Smooth muscle cell (in vitro differentiated cells): ENCODE data around the gene DLG2. TPM values are rescaled to one million over a fixed set of nuclear protein-coding genes. Genes with fewer than 3 reads are reported as not detected.

Source experiments
- DNase-seq: peaks from one replicate; lab custom pipeline; 2025; ENCODE audit not compliant: unreplicated experiment; lab: John Stamatoyannopoulos, UW
- H2AFZ ChIP-seq: fragments of 200-600 bp; sonication (generic); 2 replicates; pipeline ENCODE4 v1.6.0; 2016; ENCODE audit warnings: antibody characterized with exemption, low read depth, mild to moderate bottlenecking
- H3F3A ChIP-seq: fragments of 200-600 bp; sonication (generic); 2 replicates; pipeline ENCODE4 v1.6.0; 2017; ENCODE audit warnings: antibody characterized with exemption, low read depth
- H3K27ac ChIP-seq: fragments of 200-600 bp; sonication (generic); 2 replicates; pipeline ENCODE4 v1.5.1; 2016; ENCODE audit warnings: low read depth, mild to moderate bottlenecking
- H3K27me3 ChIP-seq: fragments of 200-600 bp; sonication (generic); 2 replicates; pipeline ENCODE4 v1.6.1; 2016; ENCODE audit warnings: low read depth, mild to moderate bottlenecking
- H3K36me3 ChIP-seq: fragments of 200-600 bp; sonication (generic); 2 replicates; pipeline ENCODE4 v1.5.1; 2016; ENCODE audit warnings: low read depth
- H3K4me1 ChIP-seq: fragments of 200-600 bp; sonication (generic); 2 replicates; pipeline ENCODE4 v1.5.1; 2016; ENCODE audit warnings: low read depth
- H3K4me2 ChIP-seq: fragments of 200-600 bp; sonication (generic); 2 replicates; pipeline ENCODE4 v1.6.0; 2016; ENCODE audit warnings: mild to moderate bottlenecking
- H3K4me3 ChIP-seq: fragments of 200-600 bp; sonication (generic); 2 replicates; pipeline ENCODE4 v1.5.1; 2016; ENCODE audit warnings: mild to moderate bottlenecking
- H3K79me2 ChIP-seq: fragments of 200-600 bp; sonication (generic); 2 replicates; pipeline ENCODE4 v1.6.0; 2016; ENCODE audit warnings: low read depth, mild to moderate bottlenecking
- H3K9ac ChIP-seq: fragments of 200-600 bp; sonication (generic); 2 replicates; pipeline ENCODE4 v1.6.0; 2016; ENCODE audit warnings: low read depth
- H3K9me3 ChIP-seq: fragments of 200-600 bp; sonication (generic); replicated peaks from 2 replicates; pipeline ENCODE4 v1.5.1; 2016; ENCODE audit warnings: low read depth
- H4K20me1 ChIP-seq: fragments of 200-600 bp; sonication (generic); 2 replicates; pipeline ENCODE4 v1.6.0; 2016; ENCODE audit warnings: low read depth
- WGBS: methylation state at CpG from one replicate; pipeline ENCODE4 v1.1.7; 2016; ENCODE audit warnings: low lambda C conversion rate; 5-methylcytosine and 5-hydroxymethylcytosine counted together
- polyA plus RNA-seq: library from polyadenylated mRNA; unstranded; fragments of >200 nt; fragmentation: Nextera tagmentation; extraction: Ambion mirVana; gene quantifications from 2 replicates; pipeline ENCODE4 v1.2.1, GENCODE V29; 2016
- total RNA-seq: library from RNA; depleted of rRNA; stranded (reverse); fragments of >200 nt; gene quantifications from 2 replicates; pipeline ENCODE4 v1.2.3, GENCODE V29; 2014
- TF ChIP-seq, protein P1 (sequence below): fragments of 200-600 bp; sonication (generic); IDR thresholded peaks from 2 replicates; pipeline ENCODE4 v1.5.1; 2017; ENCODE audit warnings: borderline replicate concordance, mild to moderate bottlenecking, antibody characterized with exemption; ENCODE audit not compliant: insufficient read depth, poor library complexity, severe bottlenecking

The DLG2 gene
- total and polyA plus RNA-seq, 2 experiments from 2014 or later: 0.74 to 1.1 TPM

DNA sequence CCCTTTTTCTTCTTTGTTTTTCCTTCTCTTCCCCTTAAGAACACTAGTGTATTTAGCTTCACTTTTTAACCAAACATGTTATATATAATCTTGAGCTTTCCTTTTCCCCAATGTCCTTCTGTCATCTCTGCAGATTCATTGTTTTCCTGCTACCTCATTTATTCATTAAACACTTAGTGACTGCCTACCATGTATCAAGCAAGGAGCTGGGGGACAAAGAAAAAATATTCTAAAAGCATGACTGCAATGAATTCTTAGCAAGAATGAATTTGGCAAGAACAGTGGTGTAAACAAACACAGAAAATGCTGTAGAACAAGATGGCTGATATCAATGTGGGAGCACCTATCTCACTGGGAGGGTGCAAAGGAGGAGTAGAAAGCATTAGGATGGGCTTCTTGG is 2094.0 kb downstream of the DLG2 start:
- no peak overlapping the region for H3K9ac ChIP-seq
- TF ChIP-seq, protein P1, sequence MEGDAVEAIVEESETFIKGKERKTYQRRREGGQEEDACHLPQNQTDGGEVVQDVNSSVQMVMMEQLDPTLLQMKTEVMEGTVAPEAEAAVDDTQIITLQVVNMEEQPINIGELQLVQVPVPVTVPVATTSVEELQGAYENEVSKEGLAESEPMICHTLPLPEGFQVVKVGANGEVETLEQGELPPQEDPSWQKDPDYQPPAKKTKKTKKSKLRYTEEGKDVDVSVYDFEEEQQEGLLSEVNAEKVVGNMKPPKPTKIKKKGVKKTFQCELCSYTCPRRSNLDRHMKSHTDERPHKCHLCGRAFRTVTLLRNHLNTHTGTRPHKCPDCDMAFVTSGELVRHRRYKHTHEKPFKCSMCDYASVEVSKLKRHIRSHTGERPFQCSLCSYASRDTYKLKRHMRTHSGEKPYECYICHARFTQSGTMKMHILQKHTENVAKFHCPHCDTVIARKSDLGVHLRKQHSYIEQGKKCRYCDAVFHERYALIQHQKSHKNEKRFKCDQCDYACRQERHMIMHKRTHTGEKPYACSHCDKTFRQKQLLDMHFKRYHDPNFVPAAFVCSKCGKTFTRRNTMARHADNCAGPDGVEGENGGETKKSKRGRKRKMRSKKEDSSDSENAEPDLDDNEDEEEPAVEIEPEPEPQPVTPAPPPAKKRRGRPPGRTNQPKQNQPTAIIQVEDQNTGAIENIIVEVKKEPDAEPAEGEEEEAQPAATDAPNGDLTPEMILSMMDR: no peak
- H3K36me3 ChIP-seq: no peaks in the 10 kb centered on the region
- no peaks in the 10 kb centered on the region for H3K27me3 ChIP-seq
- no peak for DNase-seq
- H3K79me2 ChIP-seq: no peaks in the 10 kb centered on the region
- no peaks in the 10 kb centered on the region for H3F3A ChIP-seq
- no peak overlapping the region for H3K4me3 ChIP-seq
- H4K20me1 ChIP-seq: no peaks in the 10 kb centered on the region
- no peaks in the 10 kb centered on the region for H3K4me1 ChIP-seq
- H3K4me2 ChIP-seq: no peak overlapping the region
- H3K9me3 ChIP-seq: no peaks in the 10 kb centered on the region
- H3K27ac ChIP-seq: no peak overlapping the region
- no peak overlapping the region for H2AFZ ChIP-seq

DNA sequence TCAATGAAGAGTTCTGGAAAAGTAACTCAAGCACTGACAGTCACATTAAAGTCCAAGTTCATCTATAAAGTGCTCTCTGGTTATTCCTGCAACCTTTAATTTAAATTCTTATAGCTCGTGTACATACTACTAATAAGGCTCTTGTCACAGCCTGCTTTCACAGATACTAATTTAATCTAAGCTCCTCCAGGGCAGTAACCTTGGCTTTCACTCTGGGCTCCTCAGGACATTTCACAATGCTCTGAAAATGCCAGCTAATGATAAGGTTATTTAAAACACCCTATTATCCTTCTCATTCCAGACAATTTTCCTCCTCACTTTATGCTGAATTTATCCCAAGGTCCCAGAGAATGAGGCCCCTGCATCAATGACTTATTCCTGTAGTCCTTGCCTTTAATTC is 2098.3 kb downstream of the DLG2 start:
- 65% methylated on average over 1 of the region's 1 CpG for WGBS
- no peaks in the 10 kb centered on the region for H3K36me3 ChIP-seq
- H3F3A ChIP-seq: no peaks in the 10 kb centered on the region
- H3K4me1 ChIP-seq: no peaks in the 10 kb centered on the region
- H3K79me2 ChIP-seq: no peaks in the 10 kb centered on the region
- no peaks in the 10 kb centered on the region for H3K9me3 ChIP-seq
- H3K27ac ChIP-seq: no peak overlapping the region
- H4K20me1 ChIP-seq: no peaks in the 10 kb centered on the region
- TF ChIP-seq, protein P1: no peak
- H3K9ac ChIP-seq: no peak overlapping the region
- DNase-seq: no peak
- H3K4me2 ChIP-seq: no peak overlapping the region
- H3K27me3 ChIP-seq: no peaks in the 10 kb centered on the region
- H2AFZ ChIP-seq: no peak overlapping the region
- H3K4me3 ChIP-seq: no peak overlapping the region

GRCh38 chr11:83528225-83528624 is 2098.9 kb downstream of the DLG2 start:
- no peaks in the 10 kb centered on the region for H3K27me3 ChIP-seq
- TF ChIP-seq, protein P1: no peak

GRCh38 chr11:83523676-83524075 is 2103.5 kb downstream of the DLG2 start:
- Histone ChIP-seq H2AFZ (no peak overlapping the region), H3K4me3 (no peak overlapping the region), H4K20me1 (no peaks in the 10 kb centered on the region), H3K36me3 (no peaks in the 10 kb centered on the region), H3K9me3 (no peaks in the 10 kb centered on the region), H3K4me2 (no peak overlapping the region), H3K79me2 (no peaks in the 10 kb centered on the region), H3F3A (no peaks in the 10 kb centered on the region), H3K27me3 (no peaks in the 10 kb centered on the region), H3K27ac (no peak overlapping the region), H3K4me1 (no peaks in the 10 kb centered on the region), H3K9ac (no peak overlapping the region)
- DNase-seq: no peak
- WGBS: 93% methylated on average over 2 of the region's 2 CpGs
- TF ChIP-seq, protein P1: no peak

More at GRCh38 chr11:83528225-83528624, 2098.9 kb downstream of the DLG2 start:
- Histone ChIP-seq H2AFZ (no peak overlapping the region), H3K27ac (no peak overlapping the region), H3K4me2 (no peak overlapping the region), H3K9me3 (no peaks in the 10 kb centered on the region), H3K4me1 (no peaks in the 10 kb centered on the region), H3K79me2 (no peaks in the 10 kb centered on the region), H3F3A (no peaks in the 10 kb centered on the region), H3K36me3 (no peaks in the 10 kb centered on the region), H3K9ac (no peak overlapping the region), H4K20me1 (no peaks in the 10 kb centered on the region), H3K4me3 (no peak overlapping the region)
- 94% methylated on average over 1 of the region's 1 CpG for WGBS
- DNase-seq: no peak
